DOHH2 (cell line): Measurements from ENCODE around the gene ADGRG7.

Experiments used
- CTCF ChIP-seq: fragments of 200-600 bp; sonication (generic); IDR thresholded peaks from one replicate; pipeline ENCODE4 v1.5.1; 2014; ENCODE audit warnings: antibody characterized with exemption, mild to moderate bottlenecking, low read depth, low read length; ENCODE audit not compliant: poor library complexity, severe bottlenecking
- EZH2phosphoT487 ChIP-seq: fragments of 200-600 bp; sonication (generic); IDR thresholded peaks from 2 replicates; pipeline ENCODE4 v1.6.1; 2017; ENCODE audit warnings: borderline replicate concordance, mild to moderate bottlenecking, antibody characterized with exemption, low read length, moderate library complexity, mixed read lengths

- TF ChIP-seq CTCF (no peak), EZH2phosphoT487 (no peak)
Measured at GRCh38 chr3:100710261-100710968, 101.0 kb downstream of the ADGRG7 start.
